Heart left ventricle (tissue), 16 donors: ENCODE data around the gene AKR1E2. TPM values are rescaled to one million over a fixed set of nuclear protein-coding genes. Genes with fewer than 3 reads are reported as not detected.

Source experiments
- ATAC-seq, 4 donors: fragments of 200-7000 bp; cut with Tn5 transposase; one replicate each; pipeline ENCODE4 v1.9.1; 2020 to 2022; ENCODE audit warnings: moderate library complexity in 4 of 4, mild to moderate bottlenecking in 3 of 4, moderate number of reproducible peaks in 1 of 4
- DNase-seq, 5 donors: peaks; one replicate each; pipeline ENCODE4 v3.0.0-alpha.2; 2020
- H3K27ac ChIP-seq, 12 donors: fragments of 200-600 bp; sonication (generic) in 4 of 12; one replicate each; pipeline versions ENCODE4 v1.5.0 to v1.8.0; 2016 to 2022; ENCODE audit warnings: mild to moderate bottlenecking in 2 of 12
- H3K27me3 ChIP-seq, 9 donors: fragments of 200-600 bp; sonication (generic) in 2 of 9; one replicate each; pipeline versions ENCODE4 v1.5.1 to v1.8.0; 2016 to 2022; ENCODE audit warnings: mild to moderate bottlenecking in 3 of 9
- H3K36me3 ChIP-seq, 9 donors: fragments of 200-600 bp; sonication (generic) in 2 of 9; one replicate each; pipeline versions ENCODE4 v1.5.0 to v1.8.0; 2018 to 2022; ENCODE audit warnings: mild to moderate bottlenecking in 2 of 9
- H3K4me1 ChIP-seq, 12 donors: fragments of 200-600 bp; sonication (generic) in 4 of 12; one replicate each; pipeline versions ENCODE4 v1.5.0 to v1.8.0; 2016 to 2022; ENCODE audit warnings: mild to moderate bottlenecking in 3 of 12
- H3K4me3 ChIP-seq, 12 donors: fragments of 200-600 bp; sonication (generic) in 4 of 12; one replicate each; pipeline versions ENCODE4 v1.5.0 to v1.8.0; 2017 to 2022; ENCODE audit warnings: mild to moderate bottlenecking in 9 of 12, moderate library complexity in 4 of 12
- H3K9me3 ChIP-seq, 12 donors: fragments of 200-600 bp; sonication (generic) in 4 of 12; one replicate each; pipeline versions ENCODE4 v1.5.0 to v1.8.0; 2016 to 2022; ENCODE audit warnings: mild to moderate bottlenecking in 1 of 12
- CTCF ChIP-seq, 12 donors: fragments of 200-600 bp; sonication (generic) in 4 of 12; IDR thresholded peaks; one replicate each; pipeline versions ENCODE4 v1.5.0 to v1.8.0; 2018 to 2022; ENCODE audit warnings: antibody characterized with exemption in 12 of 12, mild to moderate bottlenecking in 5 of 12
- POLR2A ChIP-seq, 2 donors: fragments of 450-650 bp; IDR thresholded peaks; one replicate each; pipeline ENCODE4 v1.6.1; 2017; ENCODE audit warnings: antibody characterized with exemption in 2 of 2, mild to moderate bottlenecking in 2 of 2, moderate library complexity in 2 of 2
- WGBS, 4 donors: extraction: QIAGEN DNeasy Blood & Tissue Kit in 2 of 4; methylation state at CpG; one replicate each; pipeline versions ENCODE4 v1.1.5 to v1.1.7; 2013 to 2018; 5-methylcytosine and 5-hydroxymethylcytosine counted together
- intact Hi-C, 10 donors: fragments of 100-400 bp; cut with DNase I; formaldehyde crosslinking; loops; one replicate each; pipeline versions ENCODE4 v1.11.1 to v1.14.2; 2022
- polyA plus RNA-seq, 2 donors: library from polyadenylated mRNA; stranded (reverse); fragments of 200-250 nt; gene quantifications; one replicate each; pipeline ENCODE4 v1.2.3, GENCODE V29; 2013
- total RNA-seq, 9 donors: library from RNA; depleted of rRNA in 2 of 9; stranded (reverse); fragments of >200 nt in 2 of 9; fragmentation: NEBNext Ultra II Directional in 3 of 9; extraction: Animal tissue kit (Norgen Biotek cat#: 25700) in 3 of 9; gene quantifications; one replicate each; pipeline versions ENCODE4 v1.1.0 to v1.2.4, GENCODE V29; 2016 to 2023
- donor health status: ischemic (EF 13 %, LVEDD 7.1; RV severe dilation, severe dysfunction).
- donor health status: healthy with polysubstance abuse.
- donor health status: DM: no; HTN: yes; CAD: no.
- donor health status: DM: no; HTN: no; CAD: no.
- donor health status: ischemic (EF 25% LVEDD 6.9; RV normal size, moderate dysfunction).
- donor health status: ischemic (EF 25% LVEDD 5.7; RV mildly dilated, moderate dysfunction).
- donor health status: healthy.
- donor health status: DM: yes; HTN: yes; CAD: no.
- donor health status: ischemic (EF 35%, LVEDD 5.7; RV mildly dilated, moderate dysfunction).
- donor health status: nonischemic (EF 11% LVEDD 7.7; RV severe dilation, severe dysfunction).
- donor health status: DM: yes; HTN: yes; CAD: no.
- donor health status: PGD.
- donor health status: ischemic (EF 29% LVEDD 5.4; RV normal size, mild dysfunction).
- donor health status: nonischemic (EF 23%, LVEDD 6.1; RV moderate dilation, normal function).

AKR1E2 gene
- total and polyA plus RNA-seq, 11 donors: 1.2 to 8.0 (median 3.8) TPM

- no peak for TF ChIP-seq POLR2A (IDR thresholded peaks at IDR 0.05)
- no peak for TF ChIP-seq CTCF (IDR thresholded peaks at IDR 0.05)
- Histone ChIP-seq H3K9me3 (no peaks in the 10 kb centered on the region), H3K4me1 (no peaks in the 10 kb centered on the region), H3K27me3 (no peaks in the 10 kb centered on the region), H3K36me3 (no peaks in the 10 kb centered on the region), H3K27ac (no peak overlapping the region), H3K4me3 (no peak overlapping the region)
- WGBS, 4 donors: 90 to 91% (median 91%) methylated on average over 3 of the region's 3 CpGs
- DNase-seq (no peak), ATAC-seq (no peak)
- intact Hi-C loops: no loop called here
These were observed 36.0 kb upstream of the AKR1E2 start for GRCh38 chr10:4790045-4790444.

DNA sequence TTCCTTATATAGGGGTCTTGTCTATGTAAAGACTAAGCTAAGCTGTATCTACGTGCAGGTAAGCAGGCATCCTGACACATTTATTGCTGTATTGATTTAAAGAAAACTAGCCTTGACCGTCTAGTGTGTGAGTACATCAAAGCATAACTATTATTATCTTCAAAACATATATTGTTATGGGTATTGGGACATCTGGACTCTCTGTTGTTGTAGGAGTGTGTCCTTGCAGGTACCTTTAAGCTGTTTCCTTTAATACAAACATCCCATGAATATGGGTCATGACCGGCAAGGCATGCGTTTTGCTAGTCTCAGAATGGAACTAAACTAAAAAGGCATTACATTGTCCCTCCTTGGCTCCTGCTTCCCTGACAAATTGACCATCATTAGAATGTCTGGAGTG lies 35.1 kb upstream of the AKR1E2 start:
- Histone ChIP-seq H3K9me3 (no peaks in the 10 kb centered on the region), H3K27me3 (no peaks in the 10 kb centered on the region), H3K4me1 (no peaks in the 10 kb centered on the region), H3K4me3 (no peak overlapping the region), H3K36me3 (no peaks in the 10 kb centered on the region), H3K27ac (no peak overlapping the region)
- intact Hi-C loops: no loop called here
- ATAC-seq: no peak
- no peak for TF ChIP-seq CTCF (IDR thresholded peaks at IDR 0.05)
- TF ChIP-seq POLR2A (IDR thresholded peaks at IDR 0.05): no peak
- 75 to 85% (median 85%) methylated on average over 4 of the region's 4 CpGs for WGBS, 4 donors
- no peak for DNase-seq

- Histone ChIP-seq H3K27me3 (no peaks in the 10 kb centered on the region), H3K9me3 (no peaks in the 10 kb centered on the region), H3K36me3 (no peaks in the 10 kb centered on the region), H3K4me1 (no peaks in the 10 kb centered on the region), H3K27ac (no peak overlapping the region), H3K4me3 (no peak overlapping the region)
- ATAC-seq (no peak), DNase-seq (no peak)
- TF ChIP-seq POLR2A (IDR thresholded peaks at IDR 0.05): no peak
- TF ChIP-seq CTCF (IDR thresholded peaks at IDR 0.05): no peak
- 46 to 55% (median 51%) methylated on average over 1 of the region's 1 CpG for WGBS, 4 donors
- intact Hi-C loops: no loop called here
These were observed 33.6 kb upstream of the AKR1E2 start for GRCh38 chr10:4792381-4792780.

GRCh38 chr10:4801405-4801804 lies 24.6 kb upstream of the AKR1E2 start:
- no peak overlapping the region for H3K4me3 ChIP-seq
- no peaks in the 10 kb centered on the region for H3K9me3 ChIP-seq
- no peak overlapping the region for H3K27ac ChIP-seq
- ATAC-seq (no peak), DNase-seq (no peak)
- H3K4me1 ChIP-seq: no peaks in the 10 kb centered on the region
- WGBS, 4 donors: 84 to 86% (median 85%) methylated on average over 3 of the region's 3 CpGs
- H3K27me3 ChIP-seq: no peaks in the 10 kb centered on the region
- no peaks in the 10 kb centered on the region for H3K36me3 ChIP-seq
- intact Hi-C loops: no loop called here
- TF ChIP-seq CTCF (IDR thresholded peaks at IDR 0.05): no peak
- TF ChIP-seq POLR2A (IDR thresholded peaks at IDR 0.05): no peak
